Heart left ventricle (tissue), 16 donors: ENCODE data around the gene PTGR3. TPM values are rescaled to one million over a fixed set of nuclear protein-coding genes. Genes with fewer than 3 reads are reported as not detected.
A peak's percentile ranks its signal among the peaks of the same experiment; 100 is the strongest.

Experiments used
- ATAC-seq, 4 donors: fragments of 200-7000 bp; cut with Tn5 transposase; one replicate each; pipeline ENCODE4 v1.9.1; 2020 to 2022; ENCODE audit warnings: moderate library complexity in 4 of 4, mild to moderate bottlenecking in 3 of 4, moderate number of reproducible peaks in 1 of 4
- DNase-seq, 5 donors: peaks; one replicate each; pipeline ENCODE4 v3.0.0-alpha.2; 2020
- H3K27ac ChIP-seq, 12 donors: fragments of 200-600 bp; sonication (generic) in 4 of 12; one replicate each; pipeline versions ENCODE4 v1.5.0 to v1.8.0; 2016 to 2022; ENCODE audit warnings: mild to moderate bottlenecking in 2 of 12
- H3K27me3 ChIP-seq, 9 donors: fragments of 200-600 bp; sonication (generic) in 2 of 9; one replicate each; pipeline versions ENCODE4 v1.5.1 to v1.8.0; 2016 to 2022; ENCODE audit warnings: mild to moderate bottlenecking in 3 of 9
- H3K36me3 ChIP-seq, 9 donors: fragments of 200-600 bp; sonication (generic) in 2 of 9; one replicate each; pipeline versions ENCODE4 v1.5.0 to v1.8.0; 2018 to 2022; ENCODE audit warnings: mild to moderate bottlenecking in 2 of 9
- H3K4me1 ChIP-seq, 12 donors: fragments of 200-600 bp; sonication (generic) in 4 of 12; one replicate each; pipeline versions ENCODE4 v1.5.0 to v1.8.0; 2016 to 2022; ENCODE audit warnings: mild to moderate bottlenecking in 3 of 12
- H3K4me3 ChIP-seq, 12 donors: fragments of 200-600 bp; sonication (generic) in 4 of 12; one replicate each; pipeline versions ENCODE4 v1.5.0 to v1.8.0; 2017 to 2022; ENCODE audit warnings: mild to moderate bottlenecking in 9 of 12, moderate library complexity in 4 of 12
- H3K9me3 ChIP-seq, 12 donors: fragments of 200-600 bp; sonication (generic) in 4 of 12; one replicate each; pipeline versions ENCODE4 v1.5.0 to v1.8.0; 2016 to 2022; ENCODE audit warnings: mild to moderate bottlenecking in 1 of 12
- POLR2A ChIP-seq, 2 donors: fragments of 450-650 bp; IDR thresholded peaks; one replicate each; pipeline ENCODE4 v1.6.1; 2017; ENCODE audit warnings: antibody characterized with exemption in 2 of 2, mild to moderate bottlenecking in 2 of 2, moderate library complexity in 2 of 2
- WGBS, 4 donors: extraction: QIAGEN DNeasy Blood & Tissue Kit in 2 of 4; methylation state at CpG; one replicate each; pipeline versions ENCODE4 v1.1.5 to v1.1.7; 2013 to 2018; 5-methylcytosine and 5-hydroxymethylcytosine counted together
- intact Hi-C, 10 donors: fragments of 100-400 bp; cut with DNase I; formaldehyde crosslinking; loops; one replicate each; pipeline versions ENCODE4 v1.11.1 to v1.14.2; 2022
- polyA plus RNA-seq, 2 donors: library from polyadenylated mRNA; stranded (reverse); fragments of 200-250 nt; gene quantifications; one replicate each; pipeline ENCODE4 v1.2.3, GENCODE V29; 2013
- total RNA-seq, 9 donors: library from RNA; depleted of rRNA in 2 of 9; stranded (reverse); fragments of >200 nt in 2 of 9; fragmentation: NEBNext Ultra II Directional in 3 of 9; extraction: Animal tissue kit (Norgen Biotek cat#: 25700) in 3 of 9; gene quantifications; one replicate each; pipeline versions ENCODE4 v1.1.0 to v1.2.4, GENCODE V29; 2016 to 2023
- TF ChIP-seq, protein P1 (sequence below), 12 donors: fragments of 200-600 bp; sonication (generic) in 4 of 12; IDR thresholded peaks; one replicate each; pipeline versions ENCODE4 v1.5.0 to v1.8.0; 2018 to 2022; ENCODE audit warnings: antibody characterized with exemption in 12 of 12, mild to moderate bottlenecking in 5 of 12
- donor health status: ischemic (EF 13 %, LVEDD 7.1; RV severe dilation, severe dysfunction).
- donor health status: healthy with polysubstance abuse.
- donor health status: DM: no; HTN: yes; CAD: no.
- donor health status: DM: no; HTN: no; CAD: no.
- donor health status: ischemic (EF 25% LVEDD 6.9; RV normal size, moderate dysfunction).
- donor health status: ischemic (EF 25% LVEDD 5.7; RV mildly dilated, moderate dysfunction).
- donor health status: healthy.
- donor health status: DM: yes; HTN: yes; CAD: no.
- donor health status: ischemic (EF 35%, LVEDD 5.7; RV mildly dilated, moderate dysfunction).
- donor health status: nonischemic (EF 11% LVEDD 7.7; RV severe dilation, severe dysfunction).
- donor health status: DM: yes; HTN: yes; CAD: no.
- donor health status: PGD.
- donor health status: ischemic (EF 29% LVEDD 5.4; RV normal size, mild dysfunction).
- donor health status: nonischemic (EF 23%, LVEDD 6.1; RV moderate dilation, normal function).

PTGR3 gene
- total and polyA plus RNA-seq, 11 donors = 13.6 to 58.2 (median 49.1) TPM

DNA sequence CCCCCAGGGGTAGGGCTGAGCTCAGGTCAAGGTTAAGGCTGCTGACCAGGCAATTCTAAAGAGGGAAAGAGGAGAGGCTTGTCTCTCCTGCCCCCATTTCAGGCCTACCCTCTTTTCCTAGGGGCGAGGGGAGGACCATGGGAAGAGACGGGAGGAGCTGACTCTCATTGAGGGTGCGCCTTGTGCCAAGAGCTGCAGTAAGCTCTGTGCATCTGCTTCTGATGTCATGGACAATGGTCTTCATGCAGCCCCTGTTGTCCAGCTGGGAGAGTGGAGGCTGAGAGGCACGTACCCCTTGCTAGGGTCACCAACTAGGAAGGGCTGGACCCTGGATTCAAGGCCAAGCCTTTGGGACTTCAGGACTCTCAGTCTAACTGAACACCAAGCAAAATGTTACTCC lies 45.2 kb downstream of the PTGR3 start:
- Histone ChIP-seq H3K27ac (no peak overlapping the region), H3K9me3 (no peaks in the 10 kb centered on the region), H3K27me3 (no peaks in the 10 kb centered on the region), H3K4me1 (peaks cover 0 to 12% (median 5%) of the 10 kb centered on the region in 12 donors), H3K36me3 (no peaks in the 10 kb centered on the region), H3K4me3 (no peak overlapping the region)
- ATAC-seq = no peak
- TF ChIP-seq, protein P1, sequence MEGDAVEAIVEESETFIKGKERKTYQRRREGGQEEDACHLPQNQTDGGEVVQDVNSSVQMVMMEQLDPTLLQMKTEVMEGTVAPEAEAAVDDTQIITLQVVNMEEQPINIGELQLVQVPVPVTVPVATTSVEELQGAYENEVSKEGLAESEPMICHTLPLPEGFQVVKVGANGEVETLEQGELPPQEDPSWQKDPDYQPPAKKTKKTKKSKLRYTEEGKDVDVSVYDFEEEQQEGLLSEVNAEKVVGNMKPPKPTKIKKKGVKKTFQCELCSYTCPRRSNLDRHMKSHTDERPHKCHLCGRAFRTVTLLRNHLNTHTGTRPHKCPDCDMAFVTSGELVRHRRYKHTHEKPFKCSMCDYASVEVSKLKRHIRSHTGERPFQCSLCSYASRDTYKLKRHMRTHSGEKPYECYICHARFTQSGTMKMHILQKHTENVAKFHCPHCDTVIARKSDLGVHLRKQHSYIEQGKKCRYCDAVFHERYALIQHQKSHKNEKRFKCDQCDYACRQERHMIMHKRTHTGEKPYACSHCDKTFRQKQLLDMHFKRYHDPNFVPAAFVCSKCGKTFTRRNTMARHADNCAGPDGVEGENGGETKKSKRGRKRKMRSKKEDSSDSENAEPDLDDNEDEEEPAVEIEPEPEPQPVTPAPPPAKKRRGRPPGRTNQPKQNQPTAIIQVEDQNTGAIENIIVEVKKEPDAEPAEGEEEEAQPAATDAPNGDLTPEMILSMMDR (IDR thresholded peaks at IDR 0.05) = no peak
- TF ChIP-seq POLR2A (IDR thresholded peaks at IDR 0.05) = no peak
- WGBS, 4 donors = 93 to 97% (median 96%) methylated on average over 3 to 4 of the region's 4 CpGs; no CpG with 5 or more reads in 1 of the 4 donors
- intact Hi-C loops = loop anchor here in 6 of 10 donors (5.0 to 10.0 kb wide), 8 partner anchors 89 to 509 kb away; no protein-coding TSS in a partner anchor
- DNase-seq = no peak

DNA sequence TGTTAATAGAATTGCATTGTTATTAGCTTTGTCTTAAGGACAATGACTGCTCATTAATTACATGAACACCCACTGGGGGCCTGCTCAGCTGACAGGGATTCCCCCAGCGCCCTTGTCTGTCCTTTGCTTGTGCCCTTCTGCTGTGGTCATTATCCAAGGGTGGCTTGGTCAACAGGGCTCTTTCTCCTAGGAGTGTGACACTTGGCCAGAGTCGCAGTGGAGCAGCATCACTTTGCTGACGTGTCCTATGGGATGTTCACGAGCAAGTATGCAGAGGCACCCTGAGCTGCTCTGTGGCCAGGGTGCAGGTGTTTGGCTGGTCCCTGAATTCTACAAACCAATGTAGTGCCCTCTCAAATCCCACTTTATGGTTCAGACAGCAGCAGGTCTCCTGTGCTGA lies 46.0 kb downstream of the PTGR3 start:
- DNase-seq (no peak), ATAC-seq (no peak)
- Histone ChIP-seq H3K4me1 (peaks cover 0 to 8% (median 0%) of the 10 kb centered on the region in 12 donors), H3K27ac (no peak overlapping the region), H3K27me3 (no peaks in the 10 kb centered on the region), H3K36me3 (no peaks in the 10 kb centered on the region), H3K9me3 (no peaks in the 10 kb centered on the region), H3K4me3 (no peak overlapping the region)
- no peak for TF ChIP-seq POLR2A (IDR thresholded peaks at IDR 0.05)
- TF ChIP-seq, protein P1 (IDR thresholded peaks at IDR 0.05) = no peak
- 90 to 99% (median 96%) methylated on average over 4 of the region's 4 CpGs for WGBS, 4 donors
- intact Hi-C loops = loop anchor here in 6 of 10 donors (5.0 to 10.0 kb wide), 8 partner anchors 88 to 508 kb away; no protein-coding TSS in a partner anchor

DNA sequence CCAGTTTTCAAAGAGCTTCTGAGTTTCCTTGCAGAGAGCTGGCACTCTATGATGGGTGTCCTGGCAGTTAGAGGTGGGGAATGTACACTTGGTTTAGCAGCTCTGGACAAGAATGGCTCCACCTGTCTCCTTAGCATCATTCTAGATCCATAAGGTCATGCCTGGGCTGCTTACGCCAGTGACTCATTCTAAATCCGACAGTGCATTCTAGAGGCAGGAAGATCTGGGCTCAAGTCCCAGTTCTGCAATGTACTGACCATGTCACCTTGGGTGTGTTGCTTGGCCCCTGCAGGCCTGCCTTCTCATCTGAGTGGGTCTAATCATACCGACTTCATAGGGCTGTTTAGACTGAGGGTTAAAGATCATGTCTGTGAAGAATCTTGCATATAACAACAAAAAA lies 46.5 kb downstream of the PTGR3 start:
- H3K27ac ChIP-seq = peak overlapping the region in 2 of 12 donors; percentile 13 to 19
- ATAC-seq = peak; percentile 73 to 92 (median 90)
- peaks cover 0 to 8% (median 0%) of the 10 kb centered on the region in 12 donors for H3K4me1 ChIP-seq
- DNase-seq = peak in 4 of 5 donors; percentile 34 to 64 (median 48)
- no peaks in the 10 kb centered on the region for H3K27me3 ChIP-seq
- intact Hi-C loops = loop anchor here in 6 of 10 donors (5.0 to 10.0 kb wide), 8 partner anchors 88 to 508 kb away; no protein-coding TSS in a partner anchor
- no peak for TF ChIP-seq POLR2A (IDR thresholded peaks at IDR 0.05)
- TF ChIP-seq, protein P1 (IDR thresholded peaks at IDR 0.05) = peak in 5 of 12 donors; percentile 13 to 38 (median 21)
- H3K4me3 ChIP-seq = no peak overlapping the region
- no peaks in the 10 kb centered on the region for H3K9me3 ChIP-seq
- 17 to 35% (median 29%) methylated on average over 3 of the region's 3 CpGs for WGBS, 4 donors
- no peaks in the 10 kb centered on the region for H3K36me3 ChIP-seq

- DNase-seq (peak in 3 of 5 donors; percentile 34 to 37 (median 36)), ATAC-seq (peak; percentile 29 to 71 (median 54))
- TF ChIP-seq, protein P1 (IDR thresholded peaks at IDR 0.05) = peak in 3 of 12 donors; percentile 10 to 26 (median 20)
- TF ChIP-seq POLR2A (IDR thresholded peaks at IDR 0.05) = no peak
- Histone ChIP-seq H3K36me3 (no peaks in the 10 kb centered on the region), H3K27ac (peak overlapping the region in 5 of 12 donors; percentile 7 to 39 (median 27)), H3K27me3 (no peaks in the 10 kb centered on the region), H3K4me1 (peaks cover 0 to 8% (median 0%) of the 10 kb centered on the region in 12 donors), H3K4me3 (peak overlapping the region in 11 of 12 donors; percentile 2 to 65 (median 47)), H3K9me3 (no peaks in the 10 kb centered on the region)
- intact Hi-C loops = loop anchor here in 6 of 10 donors (5.0 to 10.0 kb wide), 8 partner anchors 87 to 507 kb away; no protein-coding TSS in a partner anchor
- 55 to 67% (median 65%) methylated on average over 14 of the region's 14 CpGs for WGBS, 4 donors
Measured at GRCh38 chr18:75161256-75162028, 47.5 kb downstream of the PTGR3 start.
